Measurements from ENCODE around the gene FOXN3.

- TF ChIP-seq CTCF (IDR thresholded peaks at IDR 0.05; ENCODE audit: extremely low read depth in 1 of 2, insufficient read depth in 1 of 2, low read depth in 1 of 2, low read length in 2 of 2) = no peak
- TF ChIP-seq EZH2 (IDR thresholded peaks at IDR 0.05; ENCODE audit: borderline replicate concordance, low read depth, low read length, severe bottlenecking) = no peak
Measured at GRCh38 chr14:89269404-89269803, 147.6 kb downstream of the FOXN3 start.
